ENCODE measurements around the gene ANKRD13D.
A peak's percentile ranks its signal among the peaks of the same experiment; 100 is the strongest.

ANKRD13D gene

GRCh38 chr11:67282155-67282875 is 6.8 kb upstream of the ANKRD13D start:
- no peak for TF ChIP-seq ZFX (IDR thresholded peaks at IDR 0.05)
- no peak for TF ChIP-seq CTCF (conservative IDR thresholded peaks at IDR 0.05)
- no peak overlapping the region for H3K27ac ChIP-seq

GRCh38 chr11:67282876-67283371 is 6.2 kb upstream of the ANKRD13D start:
- TF ChIP-seq ZFX (IDR thresholded peaks at IDR 0.05) (no peak), CTCF (conservative IDR thresholded peaks at IDR 0.05) (no peak)
- H3K27ac ChIP-seq, result no peak overlapping the region

- no peak overlapping the region for H3K27ac ChIP-seq
- TF ChIP-seq ZFX (IDR thresholded peaks at IDR 0.05) (no peak), CTCF (conservative IDR thresholded peaks at IDR 0.05) (no peak)
Measured at GRCh38 chr11:67283481-67283963, 5.6 kb upstream of the ANKRD13D start.

GRCh38 chr11:67284811-67285540 is 4.1 kb upstream of the ANKRD13D start:
- TF ChIP-seq CTCF (conservative IDR thresholded peaks at IDR 0.05), result no peak
- TF ChIP-seq ZFX (IDR thresholded peaks at IDR 0.05), result no peak
- no peak overlapping the region for H3K27ac ChIP-seq

- no peak for TF ChIP-seq CTCF (conservative IDR thresholded peaks at IDR 0.05)
- no peak for TF ChIP-seq ZFX (IDR thresholded peaks at IDR 0.05)
- H3K27ac ChIP-seq, result no peak overlapping the region
Measured at GRCh38 chr11:67285541-67286498, 3.3 kb upstream of the ANKRD13D start.

- H3K27ac ChIP-seq, result peak overlapping the region; percentile 100
- no peak for TF ChIP-seq CTCF (conservative IDR thresholded peaks at IDR 0.05)
- 0 out of 2 replicates have a peak, but pooled peaks have one; percentile 10 for TF ChIP-seq ZFX (IDR thresholded peaks at IDR 0.05)
Measured at GRCh38 chr11:67286621-67287333, 2.3 kb upstream of the ANKRD13D start.

Measured in C4-2B (cell line).